DOHH2 (cell line): Measurements from ENCODE around the gene CD1B.

ENCODE experiments used
- CTCF ChIP-seq: fragments of 200-600 bp; sonication (generic); IDR thresholded peaks from one replicate; pipeline ENCODE4 v1.5.1; 2014; ENCODE audit warnings: antibody characterized with exemption, mild to moderate bottlenecking, low read depth, low read length; ENCODE audit not compliant: poor library complexity, severe bottlenecking
- EZH2phosphoT487 ChIP-seq: fragments of 200-600 bp; sonication (generic); IDR thresholded peaks from 2 replicates; pipeline ENCODE4 v1.6.1; 2017; ENCODE audit warnings: borderline replicate concordance, mild to moderate bottlenecking, antibody characterized with exemption, low read length, moderate library complexity, mixed read lengths

DNA sequence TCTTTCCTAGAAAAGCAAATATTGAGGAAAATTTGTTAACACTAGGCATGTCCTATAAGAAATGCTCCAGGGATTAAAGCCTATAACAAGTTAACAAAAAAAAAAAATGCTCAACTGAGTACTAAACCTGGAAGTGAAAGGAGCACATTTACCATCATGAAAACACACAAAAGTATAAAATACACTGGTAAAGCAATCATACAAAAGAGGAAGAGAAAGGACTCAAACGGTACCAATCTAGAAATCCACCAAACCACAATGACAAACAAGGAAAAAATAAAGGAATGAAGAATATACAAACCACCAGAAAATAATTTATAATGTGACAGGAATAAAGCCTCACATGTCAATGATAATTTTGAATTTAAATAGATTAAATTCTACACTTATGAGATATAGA lies 43.5 kb upstream of the CD1B start:
- no peak for TF ChIP-seq CTCF
- TF ChIP-seq EZH2phosphoT487, result no peak
